Breast epithelium (tissue), 4 donors: ENCODE results near the gene FBXL19. TPM values are rescaled to one million over a fixed set of nuclear protein-coding genes. Genes with fewer than 3 reads are reported as not detected.
"Not testable (repeated sequence)": the region's sequence is repeated elsewhere in the genome, so short reads cannot be mapped to it uniquely, and the experiment has no call there.

Experiments used
- DNase-seq, 2 donors: peaks; one replicate each; pipeline ENCODE4 v3.0.0-alpha.2; 2019; ENCODE audit warnings: low spot score in 2 of 2
- H3K27ac ChIP-seq, 2 donors: fragments of 200-600 bp; sonication (generic) in 1 of 2; one replicate each; pipeline ENCODE4 v1.5.1; 2016 to 2019; ENCODE audit warnings: mild to moderate bottlenecking in 1 of 2
- H3K27me3 ChIP-seq, 2 donors: fragments of 200-600 bp; sonication (generic) in 1 of 2; one replicate each; pipeline versions ENCODE4 v1.5.1 to v1.6.0; 2017 to 2019; ENCODE audit warnings: control low read depth in 1 of 2, mild to moderate bottlenecking in 1 of 2
- H3K36me3 ChIP-seq: fragments of 200-600 bp; one replicate; pipeline ENCODE4 v1.5.1; 2019
- H3K4me1 ChIP-seq, 2 donors: fragments of 200-600 bp; sonication (generic); one replicate each; pipeline ENCODE4 v1.5.1; 2016 to 2019; ENCODE audit warnings: control low read depth in 1 of 2
- H3K4me3 ChIP-seq, 3 donors: fragments of 200-600 bp; sonication (generic); 1 replicate in 2 of 3; 2 replicates in 1 of 3; pipeline ENCODE4 v1.5.1; 2016 to 2019; ENCODE audit warnings: mild to moderate bottlenecking in 3 of 3, moderate library complexity in 2 of 3
- H3K9me3 ChIP-seq, 2 donors: fragments of 200-600 bp; sonication (generic) in 1 of 2; one replicate each; pipeline ENCODE4 v1.5.1; 2016 to 2019; ENCODE audit warnings: control low read depth in 1 of 2
- CTCF ChIP-seq, 3 donors: fragments of 450-650 bp; IDR thresholded peaks; one replicate each; pipeline ENCODE4 v1.5.1; 2016 to 2017; ENCODE audit warnings: antibody characterized with exemption in 3 of 3, mild to moderate bottlenecking in 3 of 3, moderate library complexity in 3 of 3
- POLR2A ChIP-seq: fragments of 450-650 bp; IDR thresholded peaks from one replicate; pipeline ENCODE4 v1.6.1; 2016; ENCODE audit warnings: antibody characterized with exemption, mild to moderate bottlenecking, moderate library complexity
- POLR2AphosphoS5 ChIP-seq, 3 donors: sonication (generic); formaldehyde crosslinking; IDR thresholded peaks; one replicate each; pipeline ENCODE4 v1.6.1; 2017; ENCODE audit warnings: antibody characterized with exemption in 3 of 3
- intact Hi-C: fragments of 100-400 bp; cut with DNase I; formaldehyde crosslinking; loops from one replicate; pipeline ENCODE4 v1.15.1; 2023; ENCODE audit warnings: low total_unique reads
- total RNA-seq, 3 donors: library from RNA; depleted of rRNA; stranded (reverse); fragments of >200 nt; gene quantifications; one replicate each; pipeline ENCODE4 v1.1.0, GENCODE V29; 2016

The FBXL19 gene
- total RNA-seq, 3 donors from 2014 or later = 4.5 to 12.7 (median 9.2) TPM

- Histone ChIP-seq H3K27ac (no peak overlapping the region), H3K27me3 (no peaks in the 10 kb centered on the region), H3K36me3 (no peaks in the 10 kb centered on the region), H3K9me3 (no peaks in the 10 kb centered on the region), H3K4me3 (no peak overlapping the region), H3K4me1 (peaks cover 0 to 7% of the 10 kb centered on the region in 2 donors)
- TF ChIP-seq POLR2AphosphoS5 (IDR thresholded peaks at IDR 0.05) (no peak), CTCF (IDR thresholded peaks at IDR 0.05) (no peak), POLR2A (no peak)
- intact Hi-C loops = no loop called here
- no peak for DNase-seq
Measured at GRCh38 chr16:30929167-30929566, 5.8 kb downstream of the FBXL19 start.

- Histone ChIP-seq H3K9me3 (no peaks in the 10 kb centered on the region), H3K27me3 (no peaks in the 10 kb centered on the region), H3K27ac (no peak overlapping the region), H3K4me3 (no peak overlapping the region), H3K4me1 (no peaks in the 10 kb centered on the region), H3K36me3 (no peaks in the 10 kb centered on the region)
- no peak for TF ChIP-seq CTCF (IDR thresholded peaks at IDR 0.05)
- TF ChIP-seq POLR2AphosphoS5 (IDR thresholded peaks at IDR 0.05) = no peak
- TF ChIP-seq POLR2A = no peak
- intact Hi-C loops = no loop called here
- DNase-seq = no peak
Measured at GRCh38 chr16:30930160-30930571, 6.8 kb downstream of the FBXL19 start.

DNA sequence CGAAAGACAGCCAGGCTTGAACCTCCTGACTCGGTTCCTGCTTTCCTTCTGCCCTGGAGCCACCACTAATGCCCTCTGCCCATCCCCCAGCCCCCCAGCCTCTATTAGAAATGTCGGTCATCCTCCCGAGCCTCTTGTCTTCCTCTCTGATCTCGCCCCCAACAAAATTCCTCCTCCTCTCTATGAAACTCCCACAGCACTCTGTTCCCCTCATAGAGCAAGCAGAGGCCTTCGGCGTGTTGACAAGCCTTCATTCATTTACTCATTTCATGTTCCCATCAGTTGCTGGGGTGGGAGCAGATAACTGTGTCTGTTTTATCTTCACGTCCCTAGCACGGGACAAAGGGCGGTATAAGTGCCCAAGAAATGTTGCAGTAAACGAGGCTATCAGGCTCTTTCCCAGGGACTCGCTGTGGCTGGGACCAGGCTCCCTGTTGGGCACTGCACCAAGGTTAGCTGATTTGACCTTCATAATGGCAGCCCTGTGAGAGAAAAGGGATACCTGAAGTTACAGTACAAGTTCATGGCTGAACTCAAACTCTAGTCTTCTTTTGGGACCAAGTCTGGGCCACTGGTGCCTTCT is 7.8 kb downstream of the FBXL19 start:
- intact Hi-C loops = no loop called here
- H3K27ac ChIP-seq = no peak overlapping the region
- no peaks in the 10 kb centered on the region for H3K4me1 ChIP-seq
- H3K9me3 ChIP-seq = no peaks in the 10 kb centered on the region
- no peak overlapping the region for H3K4me3 ChIP-seq
- DNase-seq = no peak
- TF ChIP-seq POLR2AphosphoS5 (IDR thresholded peaks at IDR 0.05) (no peak), CTCF (IDR thresholded peaks at IDR 0.05) (no peak), POLR2A (no peak)
- no peaks in the 10 kb centered on the region for H3K36me3 ChIP-seq
- no peaks in the 10 kb centered on the region for H3K27me3 ChIP-seq

- H3K4me3 ChIP-seq = no peak overlapping the region
- no peaks in the 10 kb centered on the region for H3K27me3 ChIP-seq
- intact Hi-C loops = no loop called here
- H3K9me3 ChIP-seq = no peaks in the 10 kb centered on the region
- no peaks in the 10 kb centered on the region for H3K36me3 ChIP-seq
- H3K27ac ChIP-seq = no peak overlapping the region
- TF ChIP-seq CTCF (IDR thresholded peaks at IDR 0.05) (peak in 1 of 3 donors; percentile 18), POLR2AphosphoS5 (IDR thresholded peaks at IDR 0.05) (no peak)
- DNase-seq = no peak
- no peaks in the 10 kb centered on the region for H3K4me1 ChIP-seq
Measured at GRCh38 chr16:30934827-30935557, 11.6 kb downstream of the FBXL19 start.

DNA sequence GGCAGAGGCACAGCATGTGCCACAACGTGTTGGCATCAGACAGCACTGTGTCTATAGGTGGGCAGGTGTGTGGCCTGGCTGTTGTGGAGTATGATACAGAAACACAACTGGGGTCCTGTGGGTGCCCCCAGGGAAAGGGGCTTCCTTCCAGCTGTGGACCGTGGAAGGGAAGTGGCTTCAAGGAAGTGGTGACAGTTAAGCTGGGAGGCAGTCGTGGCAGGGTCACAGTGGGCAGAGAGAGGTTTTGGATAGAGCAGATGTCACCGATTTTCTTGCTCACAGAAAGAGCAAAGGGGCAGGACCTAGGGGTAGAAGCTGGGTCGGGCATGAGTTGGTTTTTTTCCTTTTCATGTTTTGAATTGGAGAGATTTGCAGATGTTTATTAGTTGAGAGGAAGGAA is 14.3 kb downstream of the FBXL19 start:
- TF ChIP-seq POLR2A (no peak), POLR2AphosphoS5 (IDR thresholded peaks at IDR 0.05) (no peak), CTCF (IDR thresholded peaks at IDR 0.05) (no peak)
- H3K4me1 ChIP-seq = no peaks in the 10 kb centered on the region
- H3K36me3 ChIP-seq = no peaks in the 10 kb centered on the region
- H3K27ac ChIP-seq = no peak overlapping the region
- intact Hi-C loops = no loop called here
- H3K4me3 ChIP-seq = no peak overlapping the region
- no peak for DNase-seq
- no peaks in the 10 kb centered on the region for H3K9me3 ChIP-seq
- H3K27me3 ChIP-seq = no peaks in the 10 kb centered on the region

DNA sequence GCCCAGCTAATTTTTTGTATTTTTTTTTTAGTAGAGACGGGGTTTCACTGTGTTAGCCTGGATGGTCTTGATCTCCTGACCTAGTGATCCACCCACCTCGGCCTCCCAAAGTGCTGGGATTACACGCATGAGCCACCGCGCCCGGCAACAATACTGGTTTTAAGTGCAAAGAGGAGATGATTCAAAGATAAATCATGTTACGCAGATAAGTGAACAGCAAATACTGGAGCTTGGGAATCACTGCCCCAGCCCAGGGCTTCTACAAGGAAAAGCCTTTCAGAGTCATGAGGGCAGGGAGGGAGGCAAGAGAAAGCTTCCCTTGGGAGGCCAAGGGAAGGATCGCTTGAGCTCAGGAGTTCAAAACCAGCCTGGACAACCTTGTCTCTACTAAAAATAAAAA is 16.2 kb downstream of the FBXL19 start:
- H3K27me3 ChIP-seq, H3K27ac ChIP-seq, H3K36me3 ChIP-seq, DNase-seq, H3K4me1 ChIP-seq, intact Hi-C loops, H3K9me3 ChIP-seq, H3K4me3 ChIP-seq: not testable (repeated sequence)
